ENCODE results near the gene FAM47E. TPM values are rescaled to one million over a fixed set of nuclear protein-coding genes. Genes with fewer than 3 reads are reported as not detected.

Gene FAM47E
- total and polyA plus RNA-seq, 7 donors: 1.2 to 4.6 (median 2.5) TPM

- no peak for DNase-seq
- H3K27ac ChIP-seq: peak overlapping the region; percentile 73
- no peaks in the 10 kb centered on the region for H3K9me3 ChIP-seq
- H3K4me1 ChIP-seq: peaks cover 47% of the 10 kb centered on the region
- peaks cover 0 to 27% of the 10 kb centered on the region in 2 donors for H3K36me3 ChIP-seq (ENCODE audit: insufficient read depth in 1 of 2, low read depth in 1 of 2)
- H3K4me3 ChIP-seq: peak overlapping the region; percentile 97
- no peaks in the 10 kb centered on the region for H3K27me3 ChIP-seq (ENCODE audit: insufficient read depth in 3 of 3, low read length in 2 of 3)
- no peak for TF ChIP-seq CTCF (IDR thresholded peaks at IDR 0.05)
- intact Hi-C loops (cut with DNase I): loop anchor here in 1 of 2 donors (10.0 kb wide), 1 partner anchor 114 kb away; the partner anchor contains the start of gene CCDC158
- no peak for ATAC-seq
- WGBS, 3 donors: 58 to 63% (median 62%) methylated on average over 4 of the region's 4 CpGs
These were observed 59.2 kb downstream of the FAM47E start for GRCh38 chr4:76310683-76311082.

- WGBS, 3 donors: 18 to 37% (median 21%) methylated on average over 1 of the region's 1 CpG
- Histone ChIP-seq H3K4me3 (peak overlapping the region; percentile 97), H3K27ac (peak overlapping the region; percentile 73), H3K4me1 (peaks cover 47% of the 10 kb centered on the region), H3K9me3 (peaks cover under 1% of the 10 kb centered on the region), H3K36me3 (ENCODE audit: insufficient read depth in 1 of 2, low read depth in 1 of 2) (peaks cover 0 to 27% of the 10 kb centered on the region in 2 donors), H3K27me3 (ENCODE audit: insufficient read depth in 3 of 3, low read length in 2 of 3) (no peaks in the 10 kb centered on the region)
- DNase-seq (peak in 1 of 2 donors; percentile 70), ATAC-seq (peak; percentile 60 to 79 (median 73))
- intact Hi-C loops (cut with DNase I): loop anchor here in 1 of 2 donors (10.0 kb wide), 1 partner anchor 113 kb away; the partner anchor contains the start of gene CCDC158
- TF ChIP-seq CTCF (IDR thresholded peaks at IDR 0.05): no peak
These were observed 60.4 kb downstream of the FAM47E start for GRCh38 chr4:76311896-76312331.

- Histone ChIP-seq H3K9me3 (peaks cover 3% of the 10 kb centered on the region), H3K27ac (peak overlapping the region; percentile 73), H3K4me3 (no peak overlapping the region), H3K36me3 (ENCODE audit: insufficient read depth in 1 of 2, low read depth in 1 of 2) (peaks cover 0 to 27% of the 10 kb centered on the region in 2 donors), H3K4me1 (peaks cover 47% of the 10 kb centered on the region), H3K27me3 (ENCODE audit: insufficient read depth in 3 of 3, low read length in 2 of 3) (no peaks in the 10 kb centered on the region)
- no peak for DNase-seq
- ATAC-seq: no peak
- 21 to 59% (median 54%) methylated on average over 1 of the region's 1 CpG for WGBS, 3 donors
- intact Hi-C loops (cut with DNase I): loop anchor here in 1 of 2 donors (10.0 kb wide), 1 partner anchor 112 kb away; the partner anchor contains the start of gene CCDC158
- no peak for TF ChIP-seq CTCF (IDR thresholded peaks at IDR 0.05)
These were observed 60.9 kb downstream of the FAM47E start for GRCh38 chr4:76312457-76312856.

GRCh38 chr4:76313547-76313946 is 62.0 kb downstream of the FAM47E start:
- no peaks in the 10 kb centered on the region for H3K27me3 ChIP-seq (ENCODE audit: insufficient read depth in 3 of 3, low read length in 2 of 3)
- peaks cover 3% of the 10 kb centered on the region for H3K9me3 ChIP-seq
- TF ChIP-seq CTCF (IDR thresholded peaks at IDR 0.05): no peak
- 82 to 89% (median 85%) methylated on average over 2 of the region's 2 CpGs for WGBS, 3 donors
- intact Hi-C loops (cut with DNase I): loop anchor here in 1 of 2 donors (10.0 kb wide), 1 partner anchor 111 kb away; the partner anchor contains the start of gene CCDC158
- no peak for ATAC-seq
- no peak overlapping the region for H3K27ac ChIP-seq
- no peak for DNase-seq
- H3K36me3 ChIP-seq (ENCODE audit: insufficient read depth in 1 of 2, low read depth in 1 of 2): peaks cover 0 to 27% of the 10 kb centered on the region in 2 donors
- H3K4me3 ChIP-seq: no peak overlapping the region
- peaks cover 44% of the 10 kb centered on the region for H3K4me1 ChIP-seq
